Posterior vena cava (tissue), 2 donors: ENCODE results near the gene BICRA. TPM values are rescaled to one million over a fixed set of nuclear protein-coding genes. Genes with fewer than 3 reads are reported as not detected.
"Not testable (repeated sequence)": the region's sequence is repeated elsewhere in the genome, so short reads cannot be mapped to it uniquely, and the experiment has no call there.

Experiments
- DNase-seq: peaks from one replicate; pipeline ENCODE4 v3.0.0-alpha.2; 2020; ENCODE audit warnings: low spot score
- intact Hi-C, 2 donors: fragments of 100-400 bp; cut with DNase I; formaldehyde crosslinking; loops; one replicate each; pipeline versions ENCODE4 v1.14.1 to v1.14.2; 2022 to 2023
- total RNA-seq, 2 donors: library from RNA; stranded (reverse); fragmentation: NEBNext Ultra II Directional; extraction: Animal tissue kit (Norgen Biotek cat#: 25700); gene quantifications; one replicate each; pipeline ENCODE4 v1.2.1, GENCODE V29; 2021
- donor health status: DM: yes; HTN: yes; CAD: no.
- donor health status: DM: yes; HTN: yes; CAD: no.

Gene BICRA
- total RNA-seq, 2 donors from 2014 or later: 12.0 to 15.4 TPM

DNA sequence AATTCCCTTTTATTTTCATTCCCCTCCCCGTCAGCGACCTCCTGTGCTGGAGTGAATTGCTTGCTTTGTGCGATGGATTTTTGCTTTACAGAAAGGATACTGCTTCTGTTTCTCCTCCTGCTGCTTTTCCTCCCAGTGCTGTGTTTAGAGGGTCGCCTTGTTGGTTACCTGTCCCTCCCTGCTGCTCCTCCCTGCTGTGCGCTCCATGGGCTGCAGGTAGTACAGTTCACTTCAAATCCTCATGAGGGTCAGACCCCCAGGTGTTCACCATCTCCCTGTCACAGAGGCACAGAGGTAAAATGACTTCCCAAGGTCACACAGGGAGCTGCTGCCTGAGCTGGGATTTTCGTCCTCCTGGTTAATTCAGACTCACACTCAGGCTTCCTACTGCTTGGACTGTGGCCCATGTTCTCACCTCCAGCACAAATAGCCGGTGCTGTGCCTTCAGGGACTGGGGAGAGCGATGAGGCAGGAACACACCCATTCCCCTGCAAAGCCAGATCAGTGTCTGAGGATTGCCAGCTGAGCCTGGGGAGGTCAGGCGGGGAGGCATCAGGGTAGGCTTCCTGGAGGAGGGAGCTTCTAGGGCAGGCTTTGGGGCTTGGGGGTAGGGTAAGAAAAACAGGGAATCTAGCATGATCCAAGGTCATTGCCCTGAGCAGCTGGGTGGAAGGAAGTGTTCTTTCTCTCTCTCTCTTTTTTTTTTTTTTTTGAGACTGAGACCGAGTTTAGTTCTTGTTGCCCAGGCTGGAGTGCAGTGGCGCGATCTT lies 14.4 kb downstream of the BICRA start:
- no peak for DNase-seq
- intact Hi-C loops: no loop called here

DNA sequence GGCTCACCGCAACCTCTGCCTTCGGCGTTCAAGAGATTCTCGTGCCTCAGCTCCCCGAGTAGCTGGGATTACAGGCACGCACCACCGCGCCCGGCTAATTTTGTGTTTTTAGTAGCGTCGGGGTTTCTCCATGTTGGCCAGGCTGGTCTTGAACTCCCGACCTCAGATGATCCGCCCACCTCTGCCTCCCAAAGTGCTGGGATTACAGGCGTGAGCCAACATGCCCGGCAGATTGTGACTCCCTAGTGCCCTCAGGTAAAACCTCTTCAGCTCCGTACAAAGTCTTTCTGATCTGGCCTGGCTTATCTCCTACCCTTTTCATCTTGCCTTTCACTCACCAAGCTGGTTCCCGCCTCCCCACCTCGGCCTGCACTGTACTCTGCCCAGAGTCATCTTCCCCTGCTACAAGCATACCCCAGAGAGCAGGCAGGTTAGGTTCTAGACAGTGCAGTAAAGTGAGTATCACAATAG lies 15.0 kb downstream of the BICRA start:
- intact Hi-C loops: no loop called here
- no peak for DNase-seq

DNA sequence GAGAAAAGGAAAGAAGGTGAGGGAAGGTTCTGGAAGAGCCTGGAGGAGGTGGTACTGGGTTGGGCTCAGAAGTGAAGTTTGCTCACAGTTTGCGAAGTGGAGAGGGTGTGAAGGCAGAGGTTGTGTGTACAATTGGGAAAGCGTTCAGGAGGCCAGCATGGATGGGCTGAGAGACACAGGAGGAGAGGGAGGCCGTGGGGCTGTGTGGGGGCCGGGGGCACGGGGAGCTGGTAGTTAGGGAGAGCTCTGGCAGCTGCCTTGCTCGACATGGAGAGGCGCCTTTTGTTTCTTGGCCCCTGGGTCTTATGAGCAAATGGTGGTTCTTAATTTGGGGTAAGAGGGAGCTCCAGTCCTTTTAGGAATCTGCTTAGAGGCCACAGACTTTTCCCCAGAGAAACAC lies 16.7 kb downstream of the BICRA start:
- DNase-seq: no peak
- intact Hi-C loops: no loop called here

DNA sequence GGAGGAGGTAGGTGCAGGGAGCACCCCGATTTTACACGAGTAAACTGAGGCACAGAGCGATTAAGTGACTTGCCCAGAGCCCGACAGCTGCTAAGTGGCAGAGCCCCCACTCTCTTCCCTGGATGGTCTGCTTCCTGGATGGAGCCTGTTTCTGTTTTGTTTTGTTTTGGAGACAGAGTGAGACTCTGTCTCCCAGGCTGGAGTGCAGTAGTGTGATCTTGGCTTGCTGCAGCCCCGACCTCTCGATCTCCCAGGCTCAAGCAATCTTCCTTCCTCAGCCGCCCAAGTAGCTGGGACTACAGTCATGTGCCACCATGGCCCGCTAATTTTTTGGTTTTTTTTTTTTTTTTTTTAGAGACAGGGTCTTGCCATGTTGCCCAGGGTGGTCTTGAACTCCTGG lies 17.3 kb downstream of the BICRA start:
- intact Hi-C loops: no loop called here
- no peak for DNase-seq

DNA sequence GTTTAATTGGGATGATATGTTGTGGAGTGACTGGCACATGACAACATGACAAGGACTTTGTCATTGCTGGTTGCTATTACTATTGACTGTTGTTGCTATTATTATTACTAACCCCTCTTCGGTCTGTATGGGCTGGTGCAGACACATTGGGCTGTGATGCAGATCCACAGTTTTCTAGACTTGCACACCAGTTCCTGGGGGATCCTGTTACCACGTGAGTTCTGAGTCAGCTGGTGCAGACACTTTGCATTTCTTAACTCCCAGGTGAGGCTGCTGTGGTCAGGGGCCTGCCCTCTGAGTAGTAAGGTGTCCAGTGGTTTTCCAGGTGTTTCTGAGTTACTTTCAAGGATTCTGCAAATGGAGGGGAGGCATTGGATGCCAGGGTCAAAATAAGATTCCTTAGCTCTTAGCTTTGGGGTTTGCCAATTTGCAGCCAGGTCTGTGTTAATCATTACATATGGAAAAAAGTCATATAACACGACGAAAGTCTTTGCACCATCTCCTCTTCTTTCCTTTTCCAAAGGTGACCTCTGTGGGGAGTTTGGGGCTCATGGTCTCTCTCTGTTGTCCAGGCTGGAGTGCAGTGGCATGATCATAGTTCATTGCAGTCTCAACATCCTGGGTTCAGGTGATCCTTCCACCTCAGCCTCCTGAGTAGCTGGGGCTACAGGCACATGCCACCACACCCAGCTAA lies 19.3 kb downstream of the BICRA start:
- intact Hi-C loops: no loop called here
- DNase-seq: no peak

- DNase-seq: no peak
- intact Hi-C loops: loop anchor here in 1 of 2 donors (1.0 kb wide), 1 partner anchor 19 kb away; no protein-coding TSS in a partner anchor
Measured at GRCh38 chr19:47630594-47630993, 21.7 kb downstream of the BICRA start.

DNA sequence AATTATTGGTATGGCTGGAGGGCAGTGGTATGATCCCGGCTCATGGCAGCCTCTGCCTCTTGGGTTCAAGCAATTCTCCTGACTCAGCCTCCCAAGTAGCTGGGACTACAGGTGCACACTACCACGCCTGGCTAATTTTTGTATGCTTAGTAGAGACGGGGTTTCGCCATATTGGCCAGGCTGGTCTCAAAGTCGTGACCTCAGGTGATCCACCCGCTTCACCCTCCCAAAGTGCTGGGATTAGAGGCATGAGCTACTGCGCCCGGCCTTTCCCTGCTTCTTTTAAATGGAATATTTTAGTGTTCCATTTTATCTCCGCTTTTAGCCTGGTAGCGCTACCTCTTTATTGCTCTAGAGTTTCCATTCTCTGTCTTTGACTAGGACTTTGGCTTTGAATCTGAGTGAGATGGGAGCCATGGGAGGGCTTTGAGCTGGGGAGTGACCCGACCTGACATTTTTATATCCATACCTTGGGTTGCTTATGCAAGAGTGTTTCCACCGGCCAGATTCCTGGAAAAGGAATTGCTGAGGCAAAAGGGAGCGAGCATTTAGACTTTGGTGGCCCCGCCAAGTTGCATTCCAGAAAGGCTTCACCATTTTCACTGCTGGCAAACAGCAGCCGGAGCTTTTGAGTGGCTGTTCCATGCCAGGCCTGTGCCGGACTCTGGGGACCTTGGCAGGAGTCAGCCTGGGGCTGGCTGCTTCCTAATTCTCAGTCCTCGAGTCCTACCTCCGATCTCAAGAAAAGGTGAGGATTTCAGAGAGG lies 22.9 kb downstream of the BICRA start:
- intact Hi-C loops: no loop called here
- DNase-seq: no peak

DNA sequence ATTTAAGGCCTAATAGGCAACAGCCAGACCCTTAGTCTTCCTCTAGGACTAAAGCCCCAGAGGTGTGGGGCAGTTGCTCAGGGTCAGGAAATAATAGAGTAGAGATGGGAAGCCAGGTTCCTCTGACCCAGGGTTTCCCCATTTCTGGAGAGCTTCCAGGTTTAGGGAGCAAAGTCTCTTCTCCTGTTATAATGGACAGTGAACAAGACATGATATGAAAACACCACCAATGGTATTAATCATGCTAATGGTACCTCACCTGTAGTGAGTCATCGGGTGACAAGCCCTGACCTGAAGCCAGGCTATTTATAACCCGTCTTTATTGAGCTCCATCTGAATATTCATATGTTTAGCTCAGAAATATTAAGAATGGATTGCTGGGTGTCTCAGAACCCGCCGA lies 24.6 kb downstream of the BICRA start:
- intact Hi-C loops: no loop called here
- DNase-seq: no peak

- intact Hi-C loops: no loop called here
- DNase-seq: no peak
Measured at GRCh38 chr19:47633996-47634395, 25.1 kb downstream of the BICRA start.

DNA sequence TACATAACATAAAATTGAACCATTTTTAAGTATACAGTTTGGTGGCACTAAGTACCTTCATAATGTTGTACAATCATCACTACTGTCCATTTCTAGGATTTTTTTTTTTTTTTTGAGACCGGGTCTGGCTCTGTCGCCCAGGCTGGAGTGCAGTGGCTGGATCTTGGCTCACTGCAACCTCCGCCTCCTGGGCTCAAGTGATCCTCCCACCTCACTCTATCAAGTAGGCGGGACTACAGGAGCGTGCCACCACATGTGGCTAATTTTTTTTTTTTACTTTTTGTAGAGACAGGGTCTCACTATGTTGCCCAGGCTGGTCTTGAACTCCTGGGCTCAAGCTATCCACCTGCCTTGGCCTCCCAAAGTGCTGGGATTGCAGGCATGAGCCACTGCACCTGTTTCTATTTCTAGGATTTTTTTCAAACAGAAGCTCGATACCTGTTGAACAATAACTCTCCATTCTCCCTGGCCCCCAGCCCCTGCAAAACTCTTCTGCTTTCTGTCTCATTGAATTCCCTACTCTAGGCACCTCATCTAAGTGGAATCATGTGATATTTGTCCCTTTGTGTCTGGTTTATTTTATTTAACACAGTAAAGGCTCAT lies 26.3 kb downstream of the BICRA start:
- DNase-seq, intact Hi-C loops: not testable (repeated sequence)

DNA sequence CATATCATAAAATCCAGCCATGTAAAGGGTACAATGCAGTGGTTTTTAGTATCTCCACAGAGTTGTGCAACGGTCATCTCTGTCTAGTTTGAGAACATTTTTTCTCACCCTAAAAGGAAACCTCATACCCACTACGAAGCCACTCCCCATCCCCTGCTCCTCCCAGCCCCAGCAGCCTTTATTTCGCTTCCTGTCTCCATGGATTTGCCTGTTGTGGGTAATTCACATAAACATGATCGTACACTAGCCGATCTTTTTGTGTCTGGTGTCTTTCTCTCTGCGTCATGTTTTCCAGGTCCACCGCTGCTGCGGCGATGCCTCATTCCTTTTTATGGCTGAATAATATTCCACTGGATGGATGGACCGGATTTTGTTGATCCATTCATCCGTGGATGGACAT lies 28.6 kb downstream of the BICRA start:
- intact Hi-C loops: no loop called here
- no peak for DNase-seq

- no peak for DNase-seq
- intact Hi-C loops: no loop called here
Measured at GRCh38 chr19:47641891-47642485, 33.1 kb downstream of the BICRA start.

GRCh38 chr19:47643281-47643680 lies 34.3 kb downstream of the BICRA start:
- no peak for DNase-seq
- intact Hi-C loops: loop anchor here in 1 of 2 donors (1.0 kb wide), 1 partner anchor 15 kb away; no protein-coding TSS in a partner anchor

GRCh38 chr19:47644199-47644598 lies 35.3 kb downstream of the BICRA start:
- intact Hi-C loops: no loop called here
- DNase-seq: no peak

DNA sequence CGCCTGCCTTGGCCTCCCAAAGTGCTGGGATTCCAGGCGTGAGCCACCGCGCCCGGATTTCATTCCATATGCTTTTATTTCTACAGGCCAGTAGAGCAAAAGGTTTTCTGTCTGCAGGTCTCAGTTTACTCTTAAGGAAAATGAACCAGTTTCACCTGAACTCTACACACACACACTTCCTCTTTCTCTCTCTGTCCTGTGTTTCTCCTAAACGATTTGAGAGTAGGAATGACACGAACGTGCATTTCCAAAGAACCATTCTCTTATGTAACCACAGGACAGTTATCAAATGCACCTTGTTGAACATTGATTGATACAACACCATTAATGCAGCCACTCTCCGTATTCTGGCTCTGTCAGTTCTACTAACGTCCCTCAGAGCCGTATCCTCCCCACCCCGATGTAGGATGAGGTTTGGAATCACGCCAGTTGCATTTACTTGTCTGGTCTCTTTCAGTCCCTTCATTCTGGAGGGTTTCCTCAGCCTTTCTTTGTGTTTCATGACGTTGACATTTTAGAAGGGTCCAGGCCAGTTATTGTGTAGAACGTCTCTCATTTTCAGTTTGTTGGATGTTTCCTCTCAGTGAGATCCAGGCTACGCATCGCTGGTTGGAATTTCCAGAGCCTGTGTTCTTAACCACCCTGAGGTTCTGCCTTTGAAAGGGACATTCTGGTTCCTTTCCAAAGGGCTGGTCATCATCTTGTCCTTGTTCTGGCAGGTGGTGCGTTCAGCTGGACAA lies 36.0 kb downstream of the BICRA start:
- intact Hi-C loops: no loop called here
- no peak for DNase-seq

- no peak for DNase-seq
- intact Hi-C loops: no loop called here
Measured at GRCh38 chr19:47646924-47647323, 38.0 kb downstream of the BICRA start.

DNA sequence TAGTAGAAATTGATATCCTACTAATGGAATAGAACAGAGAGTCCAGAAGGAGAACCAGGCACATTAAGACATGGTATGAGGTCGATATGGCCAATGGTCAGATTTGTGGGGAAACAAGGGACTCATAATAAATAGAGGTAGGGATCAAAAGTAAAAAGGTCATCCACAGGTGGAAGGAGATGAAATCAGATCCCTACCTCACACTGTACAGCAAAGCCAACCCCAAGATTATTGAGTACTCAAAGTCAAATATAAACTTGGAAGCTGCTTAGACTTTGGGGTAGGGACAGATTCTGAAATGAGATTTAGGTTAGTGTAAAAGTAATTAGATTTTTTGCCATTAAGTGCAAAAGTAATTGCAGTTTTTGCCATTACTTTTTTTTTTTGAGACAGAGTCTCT lies 40.7 kb downstream of the BICRA start:
- intact Hi-C loops: loop anchor here in 1 of 2 donors (1.0 kb wide), 1 partner anchor 19 kb away; no protein-coding TSS in a partner anchor
- no peak for DNase-seq

DNA sequence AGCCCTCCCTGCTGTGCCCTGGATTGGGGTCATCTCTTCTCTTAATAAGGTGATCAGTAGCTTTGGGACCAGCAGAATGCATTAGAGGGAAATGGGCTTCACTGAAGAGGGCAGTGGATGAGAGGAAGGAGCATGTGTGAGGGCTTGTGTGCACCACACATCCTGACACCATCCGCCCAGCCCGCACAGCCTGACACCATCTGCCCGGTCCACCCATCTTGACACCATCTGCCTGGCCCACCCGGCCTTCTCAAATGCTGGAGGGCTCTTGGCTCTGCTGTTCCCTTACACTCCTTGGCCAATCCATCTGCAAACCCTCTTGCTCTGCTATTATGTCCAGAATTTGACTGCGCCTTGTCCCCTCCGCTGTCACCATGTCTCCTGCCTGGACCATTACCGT lies 41.8 kb downstream of the BICRA start:
- DNase-seq: no peak
- intact Hi-C loops: no loop called here

DNA sequence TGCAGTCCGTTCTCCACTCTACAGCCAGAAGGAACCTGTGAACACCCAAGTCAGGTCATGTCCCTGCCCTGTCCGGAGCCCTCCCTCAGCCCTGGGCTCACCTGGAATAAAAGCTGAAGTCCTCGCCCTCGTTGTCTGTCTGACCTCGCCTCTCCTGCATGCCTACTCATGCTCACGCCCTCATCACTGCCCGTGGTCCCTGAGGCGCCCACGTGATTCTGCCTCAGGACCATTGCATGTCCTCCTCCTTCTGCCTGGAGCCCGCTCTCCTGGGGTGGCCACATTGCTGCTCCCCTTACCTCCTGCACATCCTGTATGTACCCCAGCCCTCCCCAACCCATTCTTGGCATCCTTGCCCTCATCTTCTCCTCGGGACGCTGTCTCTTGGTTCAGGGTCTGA lies 42.2 kb downstream of the BICRA start:
- no peak for DNase-seq
- intact Hi-C loops: no loop called here
